GM12873 (cell line): ENCODE results near the gene FBXL22.

Experiments
- CTCF ChIP-seq: IDR thresholded peaks from 2 replicates; pipeline ENCODE4 v1.5.1; 2012; ENCODE audit warnings: low read depth, mild to moderate bottlenecking, moderate library complexity, low read length, control low read depth; ENCODE audit not compliant: insufficient read depth; ENCODE audit errors: missing control alignments

Gene FBXL22

GRCh38 chr15:63597038-63597790 lies at the start of gene FBXL22:
FBXL22 (plus strand) TSS chr15:63597387; CDS start chr15:63597393, 6 bp downstream.
- TF ChIP-seq CTCF: no peak

GRCh38 chr15:63551400-63551799 lies 45.8 kb upstream of the FBXL22 start:
- no peak for TF ChIP-seq CTCF

- TF ChIP-seq CTCF: no peak
These were observed 43.8 kb upstream of the FBXL22 start for GRCh38 chr15:63553388-63553791.

- no peak for TF ChIP-seq CTCF
These were observed 42.8 kb upstream of the FBXL22 start for GRCh38 chr15:63554337-63554927.

GRCh38 chr15:63555507-63555906 lies 41.7 kb upstream of the FBXL22 start:
- no peak for TF ChIP-seq CTCF

GRCh38 chr15:63556246-63556645 lies 40.9 kb upstream of the FBXL22 start:
- TF ChIP-seq CTCF: no peak

GRCh38 chr15:63556736-63557135 lies 40.5 kb upstream of the FBXL22 start:
- TF ChIP-seq CTCF: no peak
